HG02970 (cell line): ENCODE data around the gene CAB39.
"Not testable (repeated sequence)": the region's sequence is repeated elsewhere in the genome, so short reads cannot be mapped to it uniquely, and the experiment has no call there.

Experiments used
- ATAC-seq: cut with Tn5 transposase; IDR thresholded peaks from one replicate; pipeline ENCODE4 v1.9.1; 2021; ENCODE audit warnings: mild to moderate bottlenecking, moderate library complexity, moderate number of reproducible peaks; ENCODE audit not compliant: unreplicated experiment, low FRiP score

Gene CAB39

GRCh38 chr2:230713331-230714135 is 891 bp downstream of the CAB39 start:
- no peak for ATAC-seq

GRCh38 chr2:230714136-230714480 is 1.5 kb downstream of the CAB39 start:
- no peak for ATAC-seq

DNA sequence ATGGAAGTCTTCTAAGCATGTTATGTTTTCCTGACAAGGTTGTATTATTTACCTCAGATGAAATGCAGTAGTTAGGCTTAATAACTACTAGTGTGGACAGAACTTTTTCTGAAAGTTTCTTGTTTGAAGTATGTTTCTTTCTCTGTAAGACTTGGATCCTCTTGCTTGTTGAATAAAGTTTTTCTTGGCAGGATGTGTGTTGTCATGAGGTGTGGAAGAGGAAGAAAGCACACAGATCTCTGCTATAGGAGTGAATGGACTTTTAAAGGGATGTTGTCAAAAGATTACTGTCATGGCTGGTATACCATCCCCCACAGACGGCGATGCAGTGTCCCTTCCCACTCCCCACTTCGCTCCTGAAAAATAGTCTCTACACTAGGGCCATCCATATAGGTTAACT is 2.6 kb downstream of the CAB39 start:
- no peak for ATAC-seq

DNA sequence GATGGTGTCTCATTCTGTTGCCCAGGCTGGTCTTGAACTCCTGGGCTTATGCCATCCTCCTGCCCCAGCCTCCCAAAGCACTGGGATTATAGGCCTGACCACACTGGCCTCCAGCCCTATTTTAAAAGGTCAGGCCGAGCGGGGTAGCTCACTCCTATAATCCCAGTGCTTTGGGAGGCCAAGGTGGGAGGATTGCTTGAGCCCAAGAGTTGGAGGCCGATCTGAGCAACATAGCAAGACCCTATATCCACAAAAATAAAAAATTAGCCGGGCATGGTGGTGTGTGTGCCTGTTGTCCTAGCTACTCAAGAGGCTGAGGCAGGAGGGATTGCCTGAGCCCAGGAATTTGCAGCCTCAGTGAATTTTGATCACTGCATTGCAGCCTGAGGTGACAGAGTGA is 3.9 kb downstream of the CAB39 start:
- no peak for ATAC-seq

- ATAC-seq: no peak
These were observed 5.0 kb downstream of the CAB39 start for GRCh38 chr2:230717600-230717999.

- ATAC-seq: no peak
These were observed 6.7 kb downstream of the CAB39 start for GRCh38 chr2:230719340-230719739.

DNA sequence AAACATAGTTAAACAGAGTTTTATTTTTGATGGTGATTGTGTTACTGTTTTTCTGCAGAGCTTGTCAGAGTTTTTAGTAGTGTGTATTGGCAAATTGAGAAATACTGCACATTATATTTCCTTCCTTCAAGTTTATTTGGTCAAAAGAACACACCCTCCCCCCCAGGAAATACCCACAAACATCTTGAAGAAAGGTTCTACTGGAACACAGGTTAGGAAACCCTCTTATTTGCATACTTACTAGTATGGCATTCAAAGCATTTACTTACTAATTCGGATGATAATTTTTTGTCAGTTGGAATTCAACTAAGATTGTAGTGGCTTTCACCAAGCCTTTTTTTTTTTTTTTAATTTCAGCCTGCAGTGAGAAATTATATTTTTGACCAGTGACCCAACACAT is 9.1 kb downstream of the CAB39 start:
- no peak for ATAC-seq

- ATAC-seq: no peak
These were observed 9.7 kb downstream of the CAB39 start for GRCh38 chr2:230722207-230722885.

DNA sequence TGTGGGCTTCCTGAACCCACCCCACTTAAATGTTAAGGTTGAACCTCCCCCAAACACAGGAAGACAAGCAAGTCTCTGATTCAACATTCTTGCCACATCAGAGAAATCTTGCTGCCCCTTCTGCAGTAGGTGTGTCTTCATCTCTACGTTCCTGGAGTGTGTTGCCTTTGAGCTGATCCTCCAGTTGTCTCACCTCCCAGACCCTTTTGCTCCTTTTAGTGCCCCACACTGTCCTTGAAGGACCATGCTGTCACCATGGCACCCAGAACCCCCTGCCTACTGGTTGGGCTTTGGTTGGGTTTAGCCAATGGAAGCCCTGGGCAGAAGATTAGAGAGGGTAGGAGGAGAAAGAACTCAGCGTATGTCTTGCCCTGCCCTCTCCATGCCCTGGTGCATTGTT is 10.7 kb downstream of the CAB39 start:
- ATAC-seq: no peak

DNA sequence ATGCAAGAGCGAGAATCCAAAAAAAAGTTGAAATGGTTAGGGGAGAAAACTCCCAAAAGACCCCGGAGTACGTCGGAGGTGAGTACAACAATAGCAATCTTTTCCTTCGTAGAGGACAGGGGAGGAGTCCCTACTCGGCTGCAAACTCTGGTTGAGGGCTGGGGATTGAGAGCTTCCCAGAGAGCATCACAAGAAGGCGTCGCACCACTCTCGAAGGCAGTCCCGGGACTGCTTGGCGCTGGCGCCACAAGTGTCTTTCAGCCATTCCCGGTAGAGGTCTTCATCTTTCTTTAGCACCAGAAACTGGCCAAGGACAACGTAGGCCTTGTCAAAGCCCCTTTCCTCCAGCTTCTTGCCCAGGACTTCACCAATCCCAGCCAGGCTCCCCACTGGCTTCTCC is 12.3 kb downstream of the CAB39 start:
- not testable (repeated sequence) for ATAC-seq

DNA sequence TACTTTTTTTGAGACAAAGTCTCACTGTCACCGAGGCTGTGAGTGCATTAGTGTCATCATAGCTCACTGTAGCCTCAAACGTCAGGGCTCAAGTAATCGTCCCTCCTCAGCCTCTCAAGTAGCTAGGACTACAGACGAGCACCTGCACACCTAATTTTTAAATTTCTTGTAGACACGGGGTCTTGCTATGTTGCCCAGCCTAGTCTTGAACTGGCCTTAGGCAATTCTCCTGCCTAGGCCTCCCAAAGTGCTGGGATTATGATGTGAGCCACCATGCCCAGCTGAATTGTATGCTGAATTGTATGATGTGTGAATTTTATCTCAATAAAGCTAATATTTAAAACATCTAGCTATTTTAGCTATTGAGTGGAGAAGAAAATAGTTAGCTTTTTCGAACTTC is 18.9 kb downstream of the CAB39 start:
- ATAC-seq: no peak

GRCh38 chr2:230732914-230733401 is 20.3 kb downstream of the CAB39 start:
- ATAC-seq: no peak

DNA sequence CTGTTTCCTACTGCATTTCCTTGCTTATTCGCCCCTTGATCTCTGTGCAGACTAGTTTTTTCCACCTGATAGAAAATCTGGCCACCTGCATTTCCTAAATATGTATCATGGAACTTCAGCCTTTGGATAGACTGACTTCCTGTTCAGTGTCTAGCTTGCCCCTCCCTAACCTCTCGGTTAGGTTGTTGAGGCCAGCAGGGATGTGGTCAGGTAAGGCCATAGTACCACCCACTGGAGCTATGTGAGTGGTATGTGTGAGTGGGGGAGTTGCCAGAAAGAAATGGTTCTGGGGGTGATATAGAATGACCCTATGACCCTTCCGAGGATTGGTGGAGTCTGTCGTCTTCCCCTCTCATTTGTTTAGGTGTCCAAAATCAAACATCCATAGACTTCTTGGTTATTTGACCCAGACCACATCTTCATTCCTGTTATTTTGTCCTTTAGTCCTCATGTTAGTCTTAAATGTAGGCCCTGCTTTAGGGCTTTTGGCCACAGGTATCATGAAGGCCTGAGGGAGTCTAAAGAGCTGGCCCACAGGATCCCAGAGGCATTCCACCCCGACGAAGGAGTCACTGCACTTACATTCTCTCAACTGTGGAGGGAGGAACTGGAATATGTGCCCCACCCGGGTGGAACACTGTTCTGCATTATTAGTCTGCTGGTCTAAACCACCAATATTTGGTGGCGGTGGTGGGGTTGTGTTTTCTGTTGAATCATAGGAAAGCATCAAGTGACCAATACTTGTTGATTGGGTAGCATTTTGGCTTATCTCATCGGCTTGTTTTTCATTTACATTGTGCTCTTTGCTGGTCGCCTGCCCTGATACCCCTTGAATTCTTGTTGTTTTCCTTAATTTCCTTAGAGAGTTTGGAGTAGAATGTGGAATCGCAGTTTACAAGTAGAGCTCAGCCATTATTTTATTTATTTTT is 21.9 kb downstream of the CAB39 start:
- ATAC-seq: no peak

DNA sequence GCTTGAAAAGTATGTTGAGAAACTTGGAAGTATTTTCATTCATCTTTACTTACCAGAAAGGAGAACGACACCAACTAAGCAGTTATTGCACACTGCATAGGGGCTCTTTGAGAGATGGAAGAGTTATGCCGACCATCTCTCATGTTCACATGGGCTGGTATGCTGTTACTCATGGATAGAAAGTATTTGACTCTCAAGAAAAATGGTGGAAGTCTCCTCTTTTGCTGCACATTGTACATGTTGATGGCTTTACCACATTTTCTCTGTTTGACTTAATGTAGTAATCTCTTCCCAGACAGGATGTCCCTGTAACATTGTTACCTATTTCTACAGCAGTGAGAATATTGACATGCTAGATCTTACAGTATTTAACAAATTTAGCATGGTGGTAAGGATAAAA is 23.2 kb downstream of the CAB39 start:
- ATAC-seq: no peak

DNA sequence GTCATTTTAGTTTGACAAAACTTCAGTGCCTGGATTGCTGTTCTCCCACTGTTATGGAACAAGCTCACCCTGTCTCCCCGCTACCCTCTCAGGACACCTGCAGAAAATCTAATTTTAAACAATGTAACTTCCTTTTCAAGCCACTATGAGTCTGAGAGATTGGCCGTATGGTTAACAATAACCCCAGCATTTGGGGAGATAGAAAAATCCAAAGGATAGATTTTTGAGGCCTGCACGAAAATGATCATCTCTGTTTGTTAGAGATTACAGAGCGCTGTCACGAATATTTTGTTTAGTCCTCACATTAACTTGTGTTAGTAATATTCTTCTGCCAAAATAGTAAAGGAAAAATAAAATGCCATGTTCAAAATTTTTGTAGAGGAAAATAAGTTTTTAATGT is 24.7 kb downstream of the CAB39 start:
- no peak for ATAC-seq

DNA sequence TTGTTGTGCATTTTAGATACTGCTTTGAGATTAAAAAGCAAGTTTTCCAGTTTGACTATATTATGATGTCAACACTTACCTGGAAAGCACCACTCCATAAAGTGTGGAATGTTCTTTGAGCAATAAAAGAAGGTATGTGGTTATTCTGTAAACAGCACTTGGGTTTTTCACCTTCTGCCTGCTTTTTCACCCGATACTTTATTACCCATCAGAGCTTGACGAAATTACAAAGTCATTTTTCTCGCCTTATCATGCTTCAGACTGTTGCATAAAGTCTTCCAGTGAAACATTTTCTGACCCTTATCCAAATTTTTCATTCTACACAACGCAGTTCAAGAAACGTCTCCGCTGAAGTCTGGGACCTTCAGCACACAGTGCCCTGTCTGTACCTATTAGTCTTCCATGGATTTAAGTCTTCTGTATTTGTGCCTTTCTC is 25.2 kb downstream of the CAB39 start:
- ATAC-seq: no peak

DNA sequence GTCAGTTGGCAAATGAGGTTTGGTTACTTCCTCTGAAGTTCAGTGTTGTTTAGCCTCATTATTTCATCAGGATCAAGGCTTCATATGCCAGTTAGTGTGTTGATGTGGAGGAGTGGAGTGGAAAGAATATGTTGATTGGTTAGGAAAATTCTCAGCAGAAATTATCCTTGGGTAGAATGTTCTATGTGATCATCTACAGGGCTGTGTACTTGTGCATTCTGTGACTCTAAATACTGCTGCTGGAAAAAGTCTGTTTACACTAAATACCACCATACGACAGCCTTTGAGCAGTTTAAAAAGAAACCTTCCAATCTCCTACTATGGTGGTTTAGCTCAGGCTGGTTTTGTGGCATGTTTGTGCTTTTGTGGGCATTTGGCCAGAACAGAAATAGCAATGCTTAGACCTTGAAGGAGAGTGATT is 25.8 kb downstream of the CAB39 start:
- no peak for ATAC-seq

- ATAC-seq: no peak
These were observed 26.3 kb downstream of the CAB39 start for GRCh38 chr2:230738924-230739323.

GRCh38 chr2:230739961-230740360 is 27.3 kb downstream of the CAB39 start:
- no peak for ATAC-seq

DNA sequence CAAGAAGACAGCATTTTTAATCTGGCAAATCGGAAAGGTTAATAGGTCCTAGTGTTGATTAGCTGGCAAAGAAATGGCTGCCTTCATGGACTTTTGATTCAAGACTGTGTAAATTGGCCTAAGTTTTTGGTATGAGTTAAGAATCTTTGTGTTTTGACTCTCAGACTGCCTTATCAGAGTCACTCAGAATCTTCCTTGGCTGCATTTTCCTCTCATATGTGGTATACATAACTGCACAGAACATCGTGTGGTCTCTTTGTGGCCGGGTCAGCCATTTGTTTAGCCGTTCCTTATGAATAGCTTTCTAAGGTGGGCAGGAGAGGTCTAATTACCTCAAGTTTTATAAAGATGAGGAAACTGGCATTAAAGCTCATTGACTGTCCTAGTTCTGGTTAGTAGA is 30.1 kb downstream of the CAB39 start:
- ATAC-seq: no peak

- no peak for ATAC-seq
These were observed 33.6 kb downstream of the CAB39 start for GRCh38 chr2:230746213-230746612.
